Fibroblast of lung (primary cell): ENCODE results near the gene PPRC1.

Source experiments
- CTCF ChIP-seq, 2 donors: IDR thresholded peaks in 1 of 2; conservative IDR thresholded peaks in 1 of 2; 1 replicate in 1 of 2; 2 replicates in 1 of 2; pipeline ENCODE4 v1.5.1; 2011 to 2012; ENCODE audit warnings: low read length in 2 of 2, control low read depth in 1 of 2, inconsistent platforms in 1 of 2, low read depth in 1 of 2, mild to moderate bottlenecking in 1 of 2
- EZH2 ChIP-seq: IDR thresholded peaks from 2 replicates; pipeline ENCODE4 v1.5.1; 2012; ENCODE audit warnings: low read length, control low read depth, mild to moderate bottlenecking; ENCODE audit errors: missing control alignments

DNA sequence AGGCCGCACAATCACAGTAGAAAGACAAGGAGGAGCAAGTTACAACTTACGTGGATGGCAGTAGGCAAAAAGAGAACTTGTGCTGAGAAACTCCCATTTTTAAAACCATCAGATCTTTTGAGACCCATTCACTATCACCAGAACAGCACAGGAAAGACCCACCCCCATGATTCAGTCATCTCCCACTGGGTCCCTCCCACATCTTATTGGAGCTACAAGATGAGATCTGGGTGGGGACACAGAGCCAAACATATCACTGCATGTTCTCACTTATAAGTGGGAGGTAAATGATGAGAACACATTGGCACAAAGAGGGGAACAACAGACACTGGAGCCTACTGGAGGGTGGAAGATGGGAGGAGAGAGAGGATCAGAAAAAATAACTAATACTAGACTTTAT, 51.8 kb downstream of the PPRC1 start:
- TF ChIP-seq CTCF (conservative IDR thresholded peaks at IDR 0.05 in 1 of 2, IDR thresholded peaks at IDR 0.05 in 1 of 2; ENCODE audit: low read depth in 1 of 2, low read length in 2 of 2) (no peak), EZH2 (no peak)
